GM12878 (cell line): ENCODE data around the gene GCC1. TPM values are rescaled to one million over a fixed set of nuclear protein-coding genes. Genes with fewer than 3 reads are reported as not detected.

Experiments used
- ATAC-seq: fragments of 200-7000 bp; cut with Tn5 transposase; 3 replicates; pipeline ENCODE4 v1.9.1; 2020; ENCODE audit warnings: mild to moderate bottlenecking, moderate library complexity
- BruUV-seq: library from RNA; stranded (reverse); fragments of 400-500 nt; replicated peaks from 2 replicates; lab custom pipeline; 2021; lab: Mats Ljungman, UMichigan
- CTCF ChIA-PET: fragments of 300-600 bp; sonication (Branson Sonifier 250); formaldehyde crosslinking; extraction: SDS; loops from one replicate; lab custom pipeline; 2021; ENCODE audit warnings: inconsistent platforms; lab: Yijun Ruan, JAX
- POLR2A ChIA-PET: fragments of 350-600 bp; formaldehyde crosslinking; extraction: SDS; loops from one replicate; lab custom pipeline; 2021; ENCODE audit warnings: inconsistent platforms; lab: Charles Lee
- RAD21 ChIA-PET: fragments of 300-600 bp; sonication (Branson Sonifier 250); formaldehyde crosslinking; loops from one replicate; lab custom pipeline; 2023; ENCODE audit warnings: antibody characterized with exemption; ENCODE audit not compliant: unreplicated experiment; lab: Charles Lee
- SMC1A ChIA-PET: fragments of 300-600 bp; sonication (Branson Sonifier 250); formaldehyde crosslinking; loops from one replicate; lab custom pipeline; 2023; ENCODE audit not compliant: unreplicated experiment, uncharacterized antibody; lab: Charles Lee
- DNase-seq: peaks from one replicate; pipeline ENCODE4 v3.0.0-alpha.2; 2011; ENCODE audit warnings: low read depth, low spot score
- FAIRE-seq: peaks from 3 replicates; lab custom pipeline; 2011; peaks lifted over from hg19 to GRCh38; lab: Jason Lieb, UNC
- H2AFZ ChIP-seq: 2 replicates; pipeline ENCODE4 v1.6.0; 2011; ENCODE audit warnings: low read depth, low read length, control low read depth; ENCODE audit not compliant: control insufficient read depth
- H3K27ac ChIP-seq: 2 replicates; pipeline ENCODE4 v1.5.1; 2011; ENCODE audit warnings: control low read depth; ENCODE audit not compliant: control insufficient read depth, insufficient read depth
- H3K27me3 ChIP-seq, 2 experiments: replicated peaks in 1 of 2; 2 replicates each; pipeline versions ENCODE4 v1.6.0 to v1.6.1; 2011; ENCODE audit warnings: low read length in 1 of 2; ENCODE audit not compliant: control insufficient read depth in 2 of 2, insufficient read depth in 2 of 2
- H3K36me3 ChIP-seq, 2 experiments: 2 replicates each; pipeline ENCODE4 v1.5.1; 2011; ENCODE audit warnings: low read length in 1 of 2; ENCODE audit not compliant: control insufficient read depth in 2 of 2, insufficient read depth in 2 of 2
- H3K4me1 ChIP-seq: 2 replicates; pipeline ENCODE4 v1.6.1; 2011; ENCODE audit warnings: mild to moderate bottlenecking, low read length, moderate library complexity, mixed read lengths; ENCODE audit not compliant: control insufficient read depth, insufficient read depth
- H3K4me2 ChIP-seq: 2 replicates; pipeline ENCODE4 v1.6.0; 2011; ENCODE audit warnings: control low read depth; ENCODE audit not compliant: control insufficient read depth, insufficient read depth
- H3K4me3 ChIP-seq: fragments of 200-600 bp; sonication (generic); 2 replicates; pipeline ENCODE4 v1.5.1; 2016
- H3K79me2 ChIP-seq: 2 replicates; pipeline ENCODE4 v1.6.0; 2011; ENCODE audit warnings: low read length; ENCODE audit not compliant: control insufficient read depth, insufficient read depth
- H3K9ac ChIP-seq: 2 replicates; pipeline ENCODE4 v1.8.0; 2011; ENCODE audit warnings: low read length, control low read depth, mixed read lengths; ENCODE audit not compliant: control insufficient read depth, insufficient read depth
- H3K9me3 ChIP-seq: replicated peaks from 3 replicates; pipeline ENCODE4 v1.5.1; 2011; ENCODE audit warnings: mild to moderate bottlenecking, low read length; ENCODE audit not compliant: control insufficient read depth, insufficient read depth
- H4K20me1 ChIP-seq: 2 replicates; pipeline ENCODE4 v1.6.0; 2011; ENCODE audit not compliant: control insufficient read depth, insufficient read depth
- BCL3 ChIP-seq: IDR thresholded peaks from 2 replicates; pipeline ENCODE4 v1.6.1; 2011; ENCODE audit warnings: borderline replicate concordance, low read depth, mild to moderate bottlenecking, moderate library complexity, low read length; ENCODE audit not compliant: insufficient read depth, poor library complexity, severe bottlenecking
- EGR1 ChIP-seq, 2 experiments: IDR thresholded peaks; 1 replicate in 1 of 2; 2 replicates in 1 of 2; pipeline ENCODE4 v1.6.1; 2011 to 2012; ENCODE audit warnings: low read depth in 2 of 2, low read length in 2 of 2, borderline replicate concordance in 1 of 2, mild to moderate bottlenecking in 1 of 2, moderate library complexity in 1 of 2
- EP300 ChIP-seq, 2 experiments: fragments of 150-350 bp in 1 of 2; IDR thresholded peaks; 2 replicates each; pipeline ENCODE4 v1.6.1; 2011 to 2012; ENCODE audit warnings: low read depth in 2 of 2, low read length in 2 of 2, borderline replicate concordance in 1 of 2, improper control_type of control experiment in 1 of 2, inconsistent platforms in 1 of 2; ENCODE audit not compliant: control insufficient read depth in 1 of 2
- HDAC2 ChIP-seq: fragments of 200-600 bp; sonication (generic); IDR thresholded peaks from 2 replicates; pipeline ENCODE4 v1.6.1; 2017
- HDGF ChIP-seq: fragments of 450-650 bp; IDR thresholded peaks from 2 replicates; pipeline ENCODE4 v1.6.1; 2016; ENCODE audit warnings: antibody characterized with exemption
- NFYA ChIP-seq: IDR thresholded peaks from 2 replicates; pipeline ENCODE4 v1.6.1; 2011; ENCODE audit warnings: low read depth, mild to moderate bottlenecking, low read length, improper control_type of control experiment, borderline replicate concordance
- PAX5 ChIP-seq: IDR thresholded peaks from 2 replicates; pipeline ENCODE4 v1.6.1; 2011; ENCODE audit warnings: low read depth, low read length, borderline replicate concordance
- RBBP5 ChIP-seq: fragments of 200-600 bp; sonication (generic); conservative IDR thresholded peaks from 2 replicates; pipeline ENCODE4 v1.6.1; 2016
- SRF ChIP-seq, 2 experiments: IDR thresholded peaks; 2 replicates each; pipeline ENCODE4 v1.6.1; 2011; ENCODE audit warnings: low read depth in 2 of 2, low read length in 2 of 2, mild to moderate bottlenecking in 1 of 2, moderate library complexity in 1 of 2
- STAT3 ChIP-seq: IDR thresholded peaks from 2 replicates; pipeline ENCODE4 v1.6.1; 2011; ENCODE audit warnings: low read depth, low read length, improper control_type of control experiment
- SUPT20H ChIP-seq: IDR thresholded peaks from 2 replicates; pipeline ENCODE4 v1.6.1; 2011; ENCODE audit warnings: low read depth, mild to moderate bottlenecking, low read length, moderate library complexity, borderline replicate concordance; ENCODE audit not compliant: control insufficient read depth
- TARDBP ChIP-seq: IDR thresholded peaks from 2 replicates; pipeline ENCODE4 v1.6.1; 2016; ENCODE audit warnings: borderline replicate concordance
- ZBTB4 ChIP-seq: fragments of 450-650 bp; formaldehyde crosslinking; IDR thresholded peaks from 2 replicates; pipeline ENCODE4 v1.4.0; 2022; ENCODE audit warnings: mild to moderate bottlenecking, moderate library complexity
- ZNF622 ChIP-seq: fragments of 450-650 bp; IDR thresholded peaks from 2 replicates; pipeline ENCODE4 v1.6.1; 2017; ENCODE audit warnings: mild to moderate bottlenecking, inconsistent platforms
- ZSCAN29 ChIP-seq: fragments of 450-650 bp; IDR thresholded peaks from 2 replicates; pipeline ENCODE4 v1.6.1; 2017; ENCODE audit warnings: mild to moderate bottlenecking, moderate library complexity
- WGBS: methylation state at CpG from one replicate; pipeline ENCODE4 v1.1.6; 2016; ENCODE audit warnings: low lambda C conversion rate; ENCODE audit not compliant: insufficient replicate concordance, insufficient coverage; ENCODE audit errors: missing lambda C conversion rate; 5-methylcytosine and 5-hydroxymethylcytosine counted together
- in situ Hi-C: fragments of 300-500 bp; cut with MboI; formaldehyde crosslinking; loops from 9 replicates; pipeline ENCODE4 v1.14.3; 2018; ENCODE audit warnings: mixed read lengths
- intact Hi-C: fragments of 100-400 bp; cut with micrococcal nuclease; formaldehyde crosslinking; loops from one replicate; pipeline ENCODE4 v1.14.2; 2022; ENCODE audit not compliant: unreplicated experiment
- polyA plus RNA-seq, 11 experiments: library from polyadenylated mRNA; depleted of rRNA in 4 of 11; unstranded in 6 of 11; stranded (reverse) in 5 of 11; fragments of >200 nt; fragmentation: Nextera tagmentation in 4 of 11; fragmentation: Illumina TruSeq in 1 of 11; extraction: Ambion mirVana in 4 of 11; extraction: Trizol in 1 of 11; gene quantifications; 1 replicate in 1 of 11; 2 replicates in 10 of 11; pipeline versions ENCODE4 v1.2.1 to v1.2.3, GENCODE V29; 2011 to 2016; ENCODE audit warnings: inconsistent platforms in 2 of 11, missing spikeins in 2 of 11, low read depth in 1 of 11
- total RNA-seq, 4 experiments: library from RNA; depleted of rRNA in 3 of 4; stranded (reverse); fragments of >200 nt in 3 of 4; fragmentation: Illumina TruSeq in 1 of 4; extraction: Trizol in 1 of 4; gene quantifications; 2 replicates each; pipeline versions ENCODE4 v1.2.1 to v1.2.3, GENCODE V29; 2013 to 2021

The GCC1 gene
- total and polyA plus RNA-seq, 10 of the 15 experiments (the other 5 are each of a cell fraction or from before 2014, with no cell fraction given) = 1.8 to 17.2 (median 9.0) TPM

GRCh38 chr7:127592550-127592949 is 7.2 kb upstream of the GCC1 start:
- Histone ChIP-seq H3K9ac (no peak overlapping the region), H2AFZ (no peak overlapping the region), H3K36me3 (peaks cover 0 to 3% of the 10 kb centered on the region in 2 experiments; a peak in 2 of 4 replicates), H3K4me3 (no peak overlapping the region), H3K27ac (no peak overlapping the region), H3K9me3 (no peaks in the 10 kb centered on the region), H3K4me1 (no peaks in the 10 kb centered on the region; the same call in 1 of the 2 replicates), H3K79me2 (peaks cover 9% of the 10 kb centered on the region), H3K27me3 (no peaks in the 10 kb centered on the region), H4K20me1 (no peaks in the 10 kb centered on the region), H3K4me2 (no peak overlapping the region)
- no peak for TF ChIP-seq ZNF622
- TF ChIP-seq RBBP5 = no peak
- TF ChIP-seq BCL3 = no peak
- no peak for TF ChIP-seq PAX5
- no peak for TF ChIP-seq ZSCAN29
- TF ChIP-seq HDGF = no peak
- TF ChIP-seq EP300 (IDR thresholded peaks at IDR 0.05; ENCODE audit: borderline replicate concordance in 1 of 2, control insufficient read depth in 1 of 2, low read depth in 2 of 2, low read length in 2 of 2) = no peak
- no peak for TF ChIP-seq NFYA
- TF ChIP-seq TARDBP = no peak
- TF ChIP-seq EGR1 (IDR thresholded peaks at IDR 0.05; ENCODE audit: borderline replicate concordance in 1 of 2, low read depth in 2 of 2, low read length in 2 of 2) = no peak
- no peak for TF ChIP-seq SRF (IDR thresholded peaks at IDR 0.05; ENCODE audit: low read depth in 2 of 2, low read length in 2 of 2)
- no peak for TF ChIP-seq STAT3
- TF ChIP-seq HDAC2 = no peak
- TF ChIP-seq ZBTB4 = no peak
- TF ChIP-seq SUPT20H = no peak
- DNase-seq (no peak), ATAC-seq (no peak), FAIRE-seq (no peak)
- RAD21 ChIA-PET = no interaction called here
- intact Hi-C loops = no loop called here
- POLR2A ChIA-PET = no interaction called here
- SMC1A ChIA-PET = interaction anchor here (1.0 to 1.2 kb wide), 2 partner anchors 9 to 28 kb away, joined by 3 read pairs; no protein-coding TSS in a partner anchor
- CTCF ChIA-PET = no interaction called here
- WGBS = 97% methylated on average over 4 of the region's 4 CpGs
- no TSS peak for BruUV-seq
- in situ Hi-C loops = no loop called here
